CD14-positive monocyte (primary cell): ENCODE data around the gene BRIP1. TPM values are rescaled to one million over a fixed set of nuclear protein-coding genes. Genes with fewer than 3 reads are reported as not detected.

ENCODE experiments used
- DNase-seq, 3 donors: peaks; one replicate each; pipeline ENCODE4 v3.0.0-alpha.2; 2011 to 2022
- H2AFZ ChIP-seq: 2 replicates; pipeline ENCODE4 v1.6.0; 2012; ENCODE audit warnings: mild to moderate bottlenecking, low read depth, low read length, inconsistent platforms; ENCODE audit not compliant: insufficient read depth, poor library complexity, severe bottlenecking
- H3K27ac ChIP-seq, 2 donors: 1 replicate in 1 of 2; 2 replicates in 1 of 2; pipeline ENCODE4 v1.5.1; 2012 to 2013; ENCODE audit warnings: low read length in 2 of 2, control low read depth in 1 of 2, inconsistent platforms in 1 of 2, low read depth in 1 of 2, mild to moderate bottlenecking in 1 of 2
- H3K27me3 ChIP-seq, 2 donors: one replicate each; pipeline versions ENCODE4 v1.6.0 to v1.6.1; 2011 to 2013; ENCODE audit warnings: low read length in 2 of 2; ENCODE audit not compliant: control insufficient read depth in 2 of 2, insufficient read depth in 2 of 2
- H3K36me3 ChIP-seq, 2 donors: replicated peaks in 1 of 2; 1 replicate in 1 of 2; 2 replicates in 1 of 2; pipeline versions ENCODE4 v1.5.1 to v1.6.1; 2012 to 2013; ENCODE audit warnings: low read length in 2 of 2, control low read depth in 1 of 2, inconsistent platforms in 1 of 2, mild to moderate bottlenecking in 1 of 2; ENCODE audit not compliant: insufficient read depth in 2 of 2, control insufficient read depth in 1 of 2
- H3K4me1 ChIP-seq, 2 donors: 1 replicate in 1 of 2; 2 replicates in 1 of 2; pipeline versions ENCODE4 v1.5.1 to v1.6.1; 2012 to 2013; ENCODE audit warnings: low read length in 2 of 2, control low read depth in 1 of 2, inconsistent platforms in 1 of 2, mild to moderate bottlenecking in 1 of 2, moderate library complexity in 1 of 2; ENCODE audit not compliant: insufficient read depth in 2 of 2, control insufficient read depth in 1 of 2
- H3K4me2 ChIP-seq: replicated peaks from 2 replicates; pipeline ENCODE3; 2012; ENCODE audit warnings: low read length, moderate library complexity, mild to moderate bottlenecking; ENCODE audit not compliant: poor library complexity, severe bottlenecking; ENCODE audit errors: extremely low read depth
- H3K4me3 ChIP-seq, 3 experiments: fragments of 200-600 bp in 1 of 3; sonication (generic) in 1 of 3; replicated peaks in 1 of 3; 1 replicate in 2 of 3; 2 replicates in 1 of 3; pipeline ENCODE4 v1.5.1; 2011 to 2013; ENCODE audit warnings: low read length in 3 of 3, mild to moderate bottlenecking in 3 of 3, control low read depth in 2 of 3, low read depth in 2 of 3, inconsistent platforms in 1 of 3, moderate library complexity in 1 of 3
- H3K79me2 ChIP-seq: 2 replicates; pipeline ENCODE4 v1.6.0; 2012; ENCODE audit warnings: mild to moderate bottlenecking, control low read depth, inconsistent platforms, low read length, moderate library complexity; ENCODE audit not compliant: insufficient read depth
- H3K9ac ChIP-seq: 2 replicates; pipeline ENCODE4 v1.6.0; 2017; ENCODE audit warnings: low read length, mild to moderate bottlenecking; ENCODE audit not compliant: insufficient read depth, poor library complexity, severe bottlenecking
- H3K9me3 ChIP-seq, 2 donors: replicated peaks in 1 of 2; 1 replicate in 1 of 2; 2 replicates in 1 of 2; pipeline versions ENCODE4 v1.5.1 to v1.6.1; 2012 to 2013; ENCODE audit warnings: low read length in 2 of 2, control low read depth in 1 of 2; ENCODE audit not compliant: control insufficient read depth in 1 of 2, insufficient read depth in 1 of 2
- H4K20me1 ChIP-seq: 2 replicates; pipeline ENCODE4 v1.6.0; 2012; ENCODE audit warnings: mild to moderate bottlenecking, low read length, control low read depth, moderate library complexity; ENCODE audit not compliant: insufficient read depth
- H3K27ac Mint-ChIP-seq, 7 donors: one replicate each; pipeline ENCODE4 v1.8.0; 2020; ENCODE audit warnings: mild to moderate bottlenecking in 7 of 7, mixed read lengths in 7 of 7, moderate library complexity in 6 of 7, inconsistent platforms in 2 of 7
- H3K27me3 Mint-ChIP-seq, 3 donors: one replicate each; pipeline ENCODE4 v1.8.0; 2021 to 2022; ENCODE audit warnings: low read depth in 3 of 3, mild to moderate bottlenecking in 3 of 3, mixed read lengths in 3 of 3, moderate library complexity in 3 of 3, inconsistent platforms in 1 of 3
- H3K36me3 Mint-ChIP-seq, 2 donors: one replicate each; pipeline ENCODE4 v1.8.0; 2020; ENCODE audit warnings: mixed read lengths in 2 of 2, inconsistent platforms in 1 of 2, mild to moderate bottlenecking in 1 of 2
- H3K4me1 Mint-ChIP-seq: one replicate; pipeline ENCODE4 v1.8.0; 2020; ENCODE audit warnings: mild to moderate bottlenecking, mixed read lengths
- H3K4me3 Mint-ChIP-seq, 2 donors: one replicate each; pipeline ENCODE4 v1.8.0; 2020; ENCODE audit warnings: mild to moderate bottlenecking in 2 of 2, mixed read lengths in 2 of 2, moderate library complexity in 1 of 2
- H3K9me3 Mint-ChIP-seq, 7 donors: one replicate each; pipeline ENCODE4 v1.8.0; 2020 to 2022; ENCODE audit warnings: mixed read lengths in 7 of 7, mild to moderate bottlenecking in 6 of 7, moderate library complexity in 6 of 7, inconsistent platforms in 2 of 7
- WGBS: methylation state at CpG from one replicate; pipeline ENCODE4 v1.1.5; 2013; ENCODE audit warnings: missing lambda C conversion rate; ENCODE audit not compliant: insufficient coverage; 5-methylcytosine and 5-hydroxymethylcytosine counted together
- intact Hi-C, 2 donors: fragments of 100-400 bp; cut with micrococcal nuclease; formaldehyde crosslinking; loops; one replicate each; pipeline versions ENCODE4 v1.15.0 to v1.15.1; 2023
- polyA plus RNA-seq, 3 donors: library from polyadenylated mRNA; depleted of rRNA in 1 of 3; unstranded in 2 of 3; stranded (reverse) in 1 of 3; fragments of 300-500 nt in 2 of 3; fragments of >200 nt in 1 of 3; fragmentation: Illumina TruSeq in 2 of 3; gene quantifications; 1 replicate in 2 of 3; 2 replicates in 1 of 3; pipeline ENCODE4 v1.2.3, GENCODE V29; 2012 to 2021
- TF ChIP-seq, protein P1 (sequence below): fragments of 200-600 bp; IDR thresholded peaks from one replicate; pipeline ENCODE4 v1.8.0; 2022; ENCODE audit warnings: antibody characterized with exemption, mild to moderate bottlenecking

BRIP1 gene
- polyA plus RNA-seq, 3 donors, result 0.11 to 0.12 TPM; not detected in 1

DNA sequence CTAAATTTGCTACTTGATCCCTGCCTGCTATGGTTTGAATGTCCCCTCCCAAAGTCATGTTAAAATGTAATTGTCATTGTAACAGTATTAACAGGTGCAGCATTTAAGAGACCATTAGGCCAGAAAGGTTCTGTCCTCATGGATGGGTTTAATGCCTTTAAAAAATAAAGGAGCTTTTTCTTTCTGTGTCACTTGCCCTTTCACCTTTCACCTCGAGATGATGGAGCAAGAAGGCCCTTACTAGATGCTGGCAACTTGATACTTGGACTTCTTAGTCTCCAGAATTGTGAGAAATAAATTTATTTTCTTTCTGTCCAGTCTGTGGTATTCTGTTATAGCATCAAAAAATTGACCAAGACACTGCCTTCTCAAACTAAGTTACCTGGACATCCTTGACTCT, 98.5 kb downstream of the BRIP1 start:
- Mint-ChIP-seq H3K27me3 (no peaks in the 10 kb centered on the region), H3K36me3 (peaks cover 43 to 49% of the 10 kb centered on the region in 2 donors), H3K27ac (no peak overlapping the region), H3K9me3 (peaks cover 0 to 6% (median 3%) of the 10 kb centered on the region in 7 donors), H3K4me3 (no peak overlapping the region), H3K4me1 (no peaks in the 10 kb centered on the region)
- Histone ChIP-seq H3K4me3 (no peak overlapping the region), H3K4me2 (no peak overlapping the region), H4K20me1 (no peaks in the 10 kb centered on the region), H3K79me2 (no peaks in the 10 kb centered on the region), H3K36me3 (peaks cover 0 to 23% of the 10 kb centered on the region in 2 donors), H3K4me1 (no peaks in the 10 kb centered on the region), H2AFZ (no peak overlapping the region), H3K9ac (no peak overlapping the region), H3K27me3 (no peaks in the 10 kb centered on the region), H3K27ac (no peak overlapping the region), H3K9me3 (no peaks in the 10 kb centered on the region)
- WGBS, result no CpG with 5 or more reads among the region's 1 CpG
- TF ChIP-seq, protein P1, sequence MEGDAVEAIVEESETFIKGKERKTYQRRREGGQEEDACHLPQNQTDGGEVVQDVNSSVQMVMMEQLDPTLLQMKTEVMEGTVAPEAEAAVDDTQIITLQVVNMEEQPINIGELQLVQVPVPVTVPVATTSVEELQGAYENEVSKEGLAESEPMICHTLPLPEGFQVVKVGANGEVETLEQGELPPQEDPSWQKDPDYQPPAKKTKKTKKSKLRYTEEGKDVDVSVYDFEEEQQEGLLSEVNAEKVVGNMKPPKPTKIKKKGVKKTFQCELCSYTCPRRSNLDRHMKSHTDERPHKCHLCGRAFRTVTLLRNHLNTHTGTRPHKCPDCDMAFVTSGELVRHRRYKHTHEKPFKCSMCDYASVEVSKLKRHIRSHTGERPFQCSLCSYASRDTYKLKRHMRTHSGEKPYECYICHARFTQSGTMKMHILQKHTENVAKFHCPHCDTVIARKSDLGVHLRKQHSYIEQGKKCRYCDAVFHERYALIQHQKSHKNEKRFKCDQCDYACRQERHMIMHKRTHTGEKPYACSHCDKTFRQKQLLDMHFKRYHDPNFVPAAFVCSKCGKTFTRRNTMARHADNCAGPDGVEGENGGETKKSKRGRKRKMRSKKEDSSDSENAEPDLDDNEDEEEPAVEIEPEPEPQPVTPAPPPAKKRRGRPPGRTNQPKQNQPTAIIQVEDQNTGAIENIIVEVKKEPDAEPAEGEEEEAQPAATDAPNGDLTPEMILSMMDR, result no peak
- intact Hi-C loops, result no loop called here
- no peak for DNase-seq

DNA sequence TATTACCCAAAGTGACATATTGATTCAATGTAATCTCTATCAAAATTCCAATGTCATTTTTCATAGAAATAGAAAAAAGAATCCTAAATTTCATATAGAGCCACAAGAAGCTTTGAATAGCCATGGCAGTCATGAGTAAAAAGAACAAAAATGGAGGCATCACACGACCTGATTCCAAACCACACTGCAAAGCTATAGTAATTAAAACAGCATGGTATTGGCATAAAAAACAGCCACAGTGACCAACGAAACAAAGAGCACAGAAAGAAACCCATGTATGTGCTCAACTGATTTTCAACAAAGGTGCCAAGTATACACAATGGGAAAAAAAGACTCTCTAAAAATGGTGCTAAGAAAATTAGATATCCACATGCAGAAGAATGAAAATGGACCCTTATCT, 101.5 kb downstream of the BRIP1 start:
- H3K36me3 Mint-ChIP-seq, result peaks cover 31 to 47% of the 10 kb centered on the region in 2 donors
- DNase-seq, result no peak
- no peak overlapping the region for H3K27ac Mint-ChIP-seq
- Histone ChIP-seq H3K9me3 (no peaks in the 10 kb centered on the region), H3K79me2 (no peaks in the 10 kb centered on the region), H3K4me1 (no peaks in the 10 kb centered on the region), H3K36me3 (peaks cover 0 to 29% of the 10 kb centered on the region in 2 donors), H3K4me2 (no peak overlapping the region), H2AFZ (no peak overlapping the region), H3K9ac (no peak overlapping the region), H4K20me1 (no peaks in the 10 kb centered on the region), H3K27me3 (no peaks in the 10 kb centered on the region), H3K4me3 (no peak overlapping the region), H3K27ac (no peak overlapping the region)
- peaks cover 0 to 6% (median 3%) of the 10 kb centered on the region in 7 donors for H3K9me3 Mint-ChIP-seq
- H3K27me3 Mint-ChIP-seq, result no peaks in the 10 kb centered on the region
- H3K4me3 Mint-ChIP-seq, result no peak overlapping the region
- TF ChIP-seq, protein P1, result no peak
- peaks cover 2% of the 10 kb centered on the region for H3K4me1 Mint-ChIP-seq
- intact Hi-C loops, result no loop called here
- WGBS, result no CpG with 5 or more reads among the region's 2 CpGs
